ENCODE measurements around the gene PLA2G2D. TPM values are rescaled to one million over a fixed set of nuclear protein-coding genes. Genes with fewer than 3 reads are reported as not detected.

The PLA2G2D gene
- total and polyA plus RNA-seq, 2 of the 13 experiments (the other 11 are each of a cell fraction or from before 2014, with no cell fraction given) = not detected

GRCh38 chr1:20165522-20165951 is 46.2 kb upstream of the PLA2G2D start (continued):
- TF ChIP-seq ZNF710 (CRISPR knock-in tag; IDR thresholded peaks at IDR 0.05; ENCODE audit: borderline replicate concordance) = no peak
- no peak for TF ChIP-seq PHF5A (CRISPR knock-in tag; IDR thresholded peaks at IDR 0.05; ENCODE audit: low read depth, unreplicated experiment)
- no peak for TF ChIP-seq NPAS2 (CRISPR knock-in tag; IDR thresholded peaks at IDR 0.05; ENCODE audit: borderline replicate concordance)
- TF ChIP-seq FOXA1 (IDR thresholded peaks at IDR 0.05) = no peak
- peak; percentile 57 for TF ChIP-seq FOXA1 (CRISPR knock-in tag; IDR thresholded peaks at IDR 0.05)
- no peak for TF ChIP-seq BRF2 (CRISPR knock-in tag; IDR thresholded peaks at IDR 0.05)
- peak; percentile 44; the same call in 1 of the 2 replicates for TF ChIP-seq STAG1 (CRISPR knock-in tag; IDR thresholded peaks at IDR 0.05)
- TF ChIP-seq MYNN (CRISPR knock-in tag; IDR thresholded peaks at IDR 0.05; ENCODE audit: low read depth) = no peak
- no peak for TF ChIP-seq ZNF644 (CRISPR knock-in tag; IDR thresholded peaks at IDR 0.05; ENCODE audit: low read depth)
- no peak for TF ChIP-seq THYN1 (CRISPR knock-in tag; IDR thresholded peaks at IDR 0.05; ENCODE audit: borderline replicate concordance, low read depth)

GRCh38 chr1:20164694-20165202 is 45.4 kb upstream of the PLA2G2D start:
- Histone ChIP-seq H3K9ac (ENCODE audit: insufficient read depth, low read depth, low read length) (no peak overlapping the region), H3K36me3 (replicated peaks in 1 of 2; ENCODE audit: control insufficient read depth in 1 of 2, insufficient read depth in 2 of 2, low read length in 2 of 2) (no peaks in the 10 kb centered on the region), H3K27ac (ENCODE audit: extremely low read length, insufficient read depth, low read length) (no peak overlapping the region), H3K27me3 (ENCODE audit: control insufficient read depth in 1 of 2, insufficient read depth in 2 of 2, low read length in 2 of 2) (peaks cover 2 to 31% of the 10 kb centered on the region in 2 experiments; a peak in 3 of 5 replicates), H3K4me2 (ENCODE audit: low read depth, low read length) (no peak overlapping the region), H3K9me3 (ENCODE audit: low read length) (peaks cover 18% of the 10 kb centered on the region), H3K4me3 (replicated peaks in 1 of 3; ENCODE audit: insufficient read depth in 1 of 3, low read depth in 2 of 3, low read length in 3 of 3) (no peak overlapping the region), H3K4me1 (ENCODE audit: insufficient read depth, low read length) (no peaks in the 10 kb centered on the region), H2AFZ (ENCODE audit: low read length) (no peak overlapping the region), H4K20me1 (ENCODE audit: insufficient read depth, low read length) (no peaks in the 10 kb centered on the region), H3K79me2 (ENCODE audit: insufficient read depth, low read length) (no peaks in the 10 kb centered on the region)
- FAIRE-seq = no peak
- ChIA-PET CTCF (ENCODE audit: low intra/inter-chr PET ratio, low total read pairs) (no interaction called here), POLR2A (no interaction called here)
- WGBS (ENCODE audit: low lambda C conversion rate) = 48% methylated on average over 15 of the region's 15 CpGs
- TF ChIP-seq ELK4 (CRISPR knock-in tag; IDR thresholded peaks at IDR 0.05; ENCODE audit: borderline replicate concordance) (no peak), ZNF124 (CRISPR knock-in tag; IDR thresholded peaks at IDR 0.05) (no peak), ZNF496 (CRISPR knock-in tag; IDR thresholded peaks at IDR 0.05; ENCODE audit: insufficient replicate concordance) (no peak), XRCC5 (optimal IDR thresholded peaks at IDR 0.05; ENCODE audit: low read length) (no peak), ZNF576 (CRISPR knock-in tag; IDR thresholded peaks at IDR 0.05) (no peak), PATZ1 (CRISPR knock-in tag; IDR thresholded peaks at IDR 0.05) (no peak)
- DNase-seq (ENCODE audit: low spot score) = no peak
- in situ Hi-C loops (cut with HindIII; ENCODE audit: extremely low pct_ligation_motif_present, low pct_unique_long_range_greater_than_20kb) (no loop called here), intact Hi-C loops (cut with micrococcal nuclease; ENCODE audit: unreplicated experiment) (no loop called here)
- ATAC-seq = no peak
- no TSS peak for BruUV-seq (replicated peaks)
